ENCODE results near the gene TAF12.

- peak; percentile 8 for TF ChIP-seq FOXP2 (optimal IDR thresholded peaks at IDR 0.05; ENCODE audit: control extremely low read depth, extremely low read length, insufficient read depth)
- peak; percentile 100 for TF ChIP-seq POLR2AphosphoS5 (IDR thresholded peaks at IDR 0.05; ENCODE audit: borderline replicate concordance, low read depth, low read length)
- no peak for TF ChIP-seq EZH2 (IDR thresholded peaks at IDR 0.05)
These were observed 5.8 kb upstream of the TAF12 start, which contains the start of gene RNU11 for GRCh38 chr1:28648474-28649198.

All from SK-N-MC (cell line).